Activated CD8-positive, alpha-beta memory T cell treated with anti-CD3 and anti-CD28 coated beads, Interleukin-2, amount 50 U/mL, for 24 hours (primary cell): ENCODE data around the gene TOP2A.

Source experiments
- DNase-seq: peaks from one replicate; pipeline ENCODE4 v3.0.0-alpha.2; 2020; ENCODE audit errors: extremely low read depth

The TOP2A gene

DNA sequence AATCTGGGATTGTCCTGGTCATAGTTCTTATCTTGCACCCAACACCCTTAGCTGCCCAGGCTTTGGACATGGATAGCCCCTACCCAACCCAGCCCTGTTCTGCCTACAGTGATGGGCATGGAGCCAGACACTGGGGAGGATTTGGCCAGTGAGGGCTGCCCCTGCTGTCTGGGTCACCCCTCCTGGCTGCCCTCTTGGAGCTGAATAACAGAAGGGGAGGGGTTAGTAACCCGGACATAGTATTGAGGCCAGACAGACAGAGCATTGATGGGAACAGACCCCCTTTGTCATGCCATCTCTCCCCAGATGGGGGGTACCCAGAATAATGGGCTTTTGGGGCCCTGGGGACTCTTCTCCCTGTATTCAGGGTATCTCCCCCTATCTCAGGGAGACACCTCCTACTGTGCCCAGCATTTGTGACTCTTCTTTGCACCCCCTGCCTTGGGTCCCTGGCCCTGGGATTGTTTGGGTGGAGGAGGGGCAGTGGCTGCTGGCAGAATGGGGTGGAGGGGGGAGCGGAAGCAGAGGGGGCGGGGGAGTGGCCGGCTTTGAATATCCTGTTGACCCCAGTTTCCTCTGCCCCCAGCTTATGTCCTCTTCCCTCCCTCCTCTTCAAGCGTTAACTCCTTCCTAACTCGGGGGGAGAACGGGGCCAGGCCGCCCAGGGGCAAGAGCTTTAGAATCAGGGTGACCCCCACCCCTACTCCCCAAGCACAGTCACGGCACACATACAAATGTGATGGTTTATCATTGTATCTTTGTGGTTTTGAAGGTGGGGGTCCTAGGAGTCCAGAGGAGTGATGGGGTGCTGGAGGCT, 70.2 kb downstream of the TOP2A start:
- no peak for DNase-seq

GRCh38 chr17:40346765-40347158, 70.9 kb downstream of the TOP2A start:
- no peak for DNase-seq

GRCh38 chr17:40345994-40346764, 71.5 kb downstream of the TOP2A start:
- no peak for DNase-seq

- no peak for DNase-seq
Observed at GRCh38 chr17:40345161-40345993, 72.3 kb downstream of the TOP2A start.

- no peak for DNase-seq
Observed at GRCh38 chr17:40344421-40345160, 73.1 kb downstream of the TOP2A start.

GRCh38 chr17:40343219-40344119, 74.2 kb downstream of the TOP2A start:
- DNase-seq, result no peak

GRCh38 chr17:40342504-40343218, 75.0 kb downstream of the TOP2A start:
- DNase-seq, result no peak

DNA sequence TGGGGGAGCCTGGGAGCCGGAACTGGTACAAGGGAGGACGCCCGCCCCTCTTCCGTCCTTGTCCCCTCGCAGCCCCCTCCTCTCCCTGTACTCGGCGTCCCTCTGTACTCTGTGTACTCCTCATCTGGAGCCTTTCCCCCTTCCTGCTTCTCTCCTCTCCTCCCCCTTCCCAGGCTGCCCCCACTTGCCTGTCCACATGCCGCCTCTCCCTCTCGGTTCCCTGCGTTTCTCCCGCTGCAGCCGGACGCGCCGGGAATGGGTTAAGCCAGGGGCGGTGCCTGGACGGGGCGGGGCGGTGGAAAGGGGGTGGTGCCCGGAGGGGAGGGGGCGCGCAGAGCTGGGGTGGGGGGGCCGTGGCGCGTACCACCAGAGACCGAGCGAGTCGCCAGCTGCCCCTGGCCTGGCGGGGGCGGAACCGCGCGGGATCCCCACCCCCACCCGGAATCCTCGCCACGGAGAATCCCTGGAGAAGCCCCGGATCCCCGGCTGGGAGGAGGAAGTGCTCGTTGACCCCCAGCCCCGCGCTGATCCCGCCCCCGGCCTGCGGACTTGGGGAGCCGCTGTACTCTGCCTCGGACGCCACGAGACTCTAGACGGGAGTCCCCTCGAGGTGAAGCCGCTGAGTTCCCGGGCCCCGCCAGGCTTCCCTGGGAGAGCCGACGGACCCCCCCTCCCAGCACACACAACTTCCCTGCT, 75.7 kb downstream of the TOP2A start:
- no peak for DNase-seq

DNA sequence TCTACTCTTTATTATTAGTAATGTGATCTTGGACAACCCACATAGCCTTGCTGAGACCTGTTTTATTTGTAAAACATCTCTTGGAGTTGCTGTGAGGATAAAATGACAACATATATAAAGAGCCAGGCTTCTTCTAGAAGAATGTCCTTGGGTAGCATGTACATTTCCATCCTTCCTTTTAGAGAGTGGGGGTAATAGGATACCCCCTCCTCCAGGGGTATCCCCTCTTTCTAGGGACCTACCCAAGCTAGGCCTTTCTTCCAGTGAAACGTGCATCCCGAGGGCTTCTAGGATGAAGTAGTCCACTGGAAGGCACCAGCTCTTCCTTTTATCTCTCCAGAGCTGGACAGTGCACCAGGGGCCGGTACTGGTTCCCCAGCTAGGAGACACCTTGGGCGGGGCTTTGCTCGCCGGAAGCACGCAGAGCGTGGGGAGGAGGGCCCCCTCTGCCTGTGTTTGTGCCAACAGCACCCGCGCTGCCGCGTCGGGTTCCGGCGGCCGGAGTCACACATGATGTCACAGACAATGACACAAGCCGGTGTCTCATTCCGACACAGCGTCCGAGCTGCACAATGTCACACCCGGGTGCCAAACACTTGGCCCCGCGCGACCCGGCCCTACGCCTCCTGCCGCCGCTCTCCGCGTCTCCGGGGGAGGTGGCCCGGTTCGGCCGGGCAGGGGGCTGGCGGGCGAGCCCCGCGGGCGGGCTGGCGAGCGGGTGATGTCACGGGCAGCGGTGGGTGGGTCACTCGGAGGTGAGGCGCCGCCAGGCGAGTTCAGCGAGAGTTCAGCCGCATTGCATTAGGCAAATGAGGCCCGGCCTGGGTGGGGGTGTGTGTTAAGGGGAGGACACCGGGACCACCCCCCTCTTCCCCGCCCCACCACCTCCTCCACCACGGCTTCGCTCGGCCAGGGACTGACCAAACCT, 76.6 kb downstream of the TOP2A start:
- DNase-seq, result no peak

DNA sequence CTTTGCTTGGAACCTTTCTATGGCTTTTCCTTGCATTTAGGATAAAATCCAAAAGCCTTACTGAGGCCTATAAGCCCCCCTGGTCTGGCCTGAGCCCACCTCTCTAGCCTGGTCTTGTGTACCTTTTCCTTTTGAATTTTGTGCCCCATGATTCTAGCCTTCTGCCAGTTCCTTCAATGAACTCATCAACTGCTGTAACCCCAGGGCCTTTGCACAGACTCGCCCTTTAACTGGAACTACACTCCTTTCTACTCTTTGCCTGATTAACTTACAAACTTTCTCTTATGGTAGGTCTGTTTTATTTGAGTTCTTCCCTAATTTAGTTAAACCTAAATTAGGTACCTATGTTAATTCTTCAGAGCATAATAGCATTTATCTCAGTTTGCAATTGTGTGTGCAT, 77.4 kb downstream of the TOP2A start:
- DNase-seq, result no peak

GRCh38 chr17:40338941-40339649, 78.6 kb downstream of the TOP2A start:
- DNase-seq, result no peak
